ENCODE measurements around the gene MPO. TPM values are rescaled to one million over a fixed set of nuclear protein-coding genes. Genes with fewer than 3 reads are reported as not detected.

Gene MPO
- total RNA-seq, 2 donors from 2014 or later, result not detected

GRCh38 chr17:58302919-58303585 is 22.3 kb upstream of the MPO start:
- Histone ChIP-seq H3K4me3 (ENCODE audit: low read length) (no peak overlapping the region), H3K9ac (ENCODE audit: extremely low read depth, low read length, poor library complexity, severe bottlenecking) (no peak overlapping the region), H3K27me3 (ENCODE audit: control insufficient read depth, insufficient read depth, low read length, poor library complexity, severe bottlenecking) (no peaks in the 10 kb centered on the region), H3K36me3 (ENCODE audit: control insufficient read depth, insufficient read depth, low read length) (no peaks in the 10 kb centered on the region), H3K27ac (ENCODE audit: low read depth, low read length) (no peak overlapping the region), H3K9me3 (ENCODE audit: control insufficient read depth, low read length) (no peaks in the 10 kb centered on the region), H3K4me1 (ENCODE audit: control insufficient read depth, insufficient read depth, low read length) (no peaks in the 10 kb centered on the region)
- peak; percentile 65 for DNase-seq
- no peaks in the 10 kb centered on the region for H3K9me3 Mint-ChIP-seq
- peaks cover 3% of the 10 kb centered on the region for H3K27me3 Mint-ChIP-seq (ENCODE audit: insufficient read depth)
- no peaks in the 10 kb centered on the region for H3K4me1 Mint-ChIP-seq
- peaks cover 3% of the 10 kb centered on the region for H3K36me3 Mint-ChIP-seq (ENCODE audit: low read depth)
- H3K4me3 Mint-ChIP-seq, result no peak overlapping the region
- no peak overlapping the region for H3K27ac Mint-ChIP-seq
- WGBS, 2 experiments (ENCODE audit: insufficient coverage in 1 of 2, insufficient read length in 1 of 2), result 83 to 94% methylated on average over 3 to 8 of the region's 9 CpGs
- TF ChIP-seq CTCF (conservative IDR thresholded peaks at IDR 0.05), result no peak

GRCh38 chr17:58302171-58302918 is 21.6 kb upstream of the MPO start:
- no peak overlapping the region for H3K27ac ChIP-seq (ENCODE audit: low read depth, low read length)
- WGBS, 2 experiments (ENCODE audit: insufficient coverage in 1 of 2, insufficient read length in 1 of 2), result 83 to 88% methylated on average over 3 to 9 of the region's 9 CpGs
- Mint-ChIP-seq H3K27me3 (ENCODE audit: insufficient read depth) (peaks cover 3% of the 10 kb centered on the region), H3K4me1 (no peaks in the 10 kb centered on the region), H3K36me3 (ENCODE audit: low read depth) (peaks cover 3% of the 10 kb centered on the region), H3K27ac (no peak overlapping the region), H3K4me3 (no peak overlapping the region), H3K9me3 (no peaks in the 10 kb centered on the region)
- H3K9me3 ChIP-seq (ENCODE audit: control insufficient read depth, low read length), result no peaks in the 10 kb centered on the region
- no peak overlapping the region for H3K4me3 ChIP-seq (ENCODE audit: low read length)
- no peak overlapping the region for H3K9ac ChIP-seq (ENCODE audit: extremely low read depth, low read length, poor library complexity, severe bottlenecking)
- no peaks in the 10 kb centered on the region for H3K36me3 ChIP-seq (ENCODE audit: control insufficient read depth, insufficient read depth, low read length)
- no peaks in the 10 kb centered on the region for H3K4me1 ChIP-seq (ENCODE audit: control insufficient read depth, insufficient read depth, low read length)
- H3K27me3 ChIP-seq (ENCODE audit: control insufficient read depth, insufficient read depth, low read length, poor library complexity, severe bottlenecking), result no peaks in the 10 kb centered on the region
- no peak for TF ChIP-seq CTCF (conservative IDR thresholded peaks at IDR 0.05)
- no peak for DNase-seq

GRCh38 chr17:58301504-58302150 is 20.9 kb upstream of the MPO start:
- Mint-ChIP-seq H3K9me3 (no peaks in the 10 kb centered on the region), H3K27me3 (ENCODE audit: insufficient read depth) (peaks cover 3% of the 10 kb centered on the region), H3K4me1 (no peaks in the 10 kb centered on the region), H3K27ac (no peak overlapping the region), H3K36me3 (ENCODE audit: low read depth) (no peaks in the 10 kb centered on the region), H3K4me3 (no peak overlapping the region)
- H3K36me3 ChIP-seq (ENCODE audit: control insufficient read depth, insufficient read depth, low read length), result no peaks in the 10 kb centered on the region
- no peaks in the 10 kb centered on the region for H3K4me1 ChIP-seq (ENCODE audit: control insufficient read depth, insufficient read depth, low read length)
- no peak for DNase-seq
- TF ChIP-seq CTCF (conservative IDR thresholded peaks at IDR 0.05), result no peak
- WGBS, 2 experiments (ENCODE audit: insufficient coverage in 1 of 2, insufficient read length in 1 of 2), result 86 to 96% methylated on average over 9 to 16 of the region's 16 CpGs
- no peaks in the 10 kb centered on the region for H3K27me3 ChIP-seq (ENCODE audit: control insufficient read depth, insufficient read depth, low read length, poor library complexity, severe bottlenecking)
- H3K4me3 ChIP-seq (ENCODE audit: low read length), result no peak overlapping the region
- H3K27ac ChIP-seq (ENCODE audit: low read depth, low read length), result no peak overlapping the region
- no peaks in the 10 kb centered on the region for H3K9me3 ChIP-seq (ENCODE audit: control insufficient read depth, low read length)
- H3K9ac ChIP-seq (ENCODE audit: extremely low read depth, low read length, poor library complexity, severe bottlenecking), result no peak overlapping the region
